ENCODE results near the gene PKIB. TPM values are rescaled to one million over a fixed set of nuclear protein-coding genes. Genes with fewer than 3 reads are reported as not detected.

The PKIB gene
- total and polyA plus RNA-seq, 4 donors: 1.4 to 14.4 (median 2.1) TPM

DNA sequence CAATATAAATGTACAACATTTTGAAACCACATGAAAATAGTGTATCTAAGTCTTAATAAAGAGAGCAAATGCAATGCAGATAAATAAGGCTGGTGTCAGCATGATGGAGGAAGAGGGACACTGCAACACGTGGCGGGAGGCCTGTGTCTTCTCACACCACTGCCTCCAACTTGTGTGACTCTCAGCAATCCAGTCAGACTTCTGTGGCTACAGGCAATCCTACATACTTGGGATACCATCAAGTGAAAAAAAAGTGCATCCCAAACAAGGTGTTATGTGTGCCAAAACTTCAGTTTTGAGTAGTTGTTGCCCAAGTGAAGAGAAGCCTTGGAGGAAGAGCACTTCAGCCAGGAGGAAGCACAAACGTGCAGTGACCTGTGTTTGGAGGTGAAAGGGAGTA lies 68.6 kb downstream of the PKIB start:
- WGBS, 2 donors: 67 to 68% methylated on average over 3 of the region's 3 CpGs
- intact Hi-C loops (cut with DNase I): no loop called here
- ATAC-seq (ENCODE audit: low FRiP score) (no peak), DNase-seq (no peak)
- H3K27ac ChIP-seq (ENCODE audit: low read depth in 1 of 2, low read length in 2 of 2): no peak overlapping the region
- no peaks in the 10 kb centered on the region for H3K9me3 ChIP-seq (ENCODE audit: control insufficient read depth, low read length)
- no peak overlapping the region for H3K4me3 ChIP-seq (ENCODE audit: low read length in 2 of 2)
- H3K27me3 ChIP-seq (ENCODE audit: control insufficient read depth in 1 of 2, insufficient read depth in 2 of 2, low read length in 1 of 2): no peaks in the 10 kb centered on the region
- no peaks in the 10 kb centered on the region for H3K36me3 ChIP-seq (ENCODE audit: control insufficient read depth in 1 of 2, insufficient read depth in 2 of 2, low read length in 1 of 2)
- no peaks in the 10 kb centered on the region for H3K4me1 ChIP-seq (ENCODE audit: control insufficient read depth in 1 of 2, insufficient read depth in 2 of 2, low read length in 2 of 2)

DNA sequence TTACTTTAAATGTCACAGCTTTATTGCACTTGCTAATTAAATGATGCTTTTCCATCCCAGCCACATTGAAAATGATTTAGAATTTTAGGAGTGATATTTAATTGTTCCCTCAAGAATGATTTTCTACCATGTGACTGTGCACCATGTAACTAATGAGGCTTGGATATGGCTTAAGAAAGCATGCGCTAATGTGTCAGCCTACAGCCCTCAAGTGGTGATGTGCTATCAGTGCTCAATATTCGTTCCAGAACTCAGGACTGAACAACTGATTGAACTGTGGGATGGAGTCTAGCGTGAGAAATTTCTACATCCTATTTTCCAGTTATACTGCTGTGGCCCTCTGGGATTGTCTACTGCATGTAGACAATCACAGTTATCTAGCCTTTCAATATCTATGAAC lies 71.5 kb downstream of the PKIB start:
- no peak overlapping the region for H3K4me3 ChIP-seq (ENCODE audit: low read length in 2 of 2)
- H3K9me3 ChIP-seq (ENCODE audit: control insufficient read depth, low read length): no peaks in the 10 kb centered on the region
- no peak overlapping the region for H3K27ac ChIP-seq (ENCODE audit: low read depth in 1 of 2, low read length in 2 of 2)
- H3K27me3 ChIP-seq (ENCODE audit: control insufficient read depth in 1 of 2, insufficient read depth in 2 of 2, low read length in 1 of 2): no peaks in the 10 kb centered on the region
- WGBS, 2 donors: 85 to 87% methylated on average over 3 of the region's 3 CpGs
- DNase-seq (no peak), ATAC-seq (ENCODE audit: low FRiP score) (no peak)
- no peaks in the 10 kb centered on the region for H3K36me3 ChIP-seq (ENCODE audit: control insufficient read depth in 1 of 2, insufficient read depth in 2 of 2, low read length in 1 of 2)
- H3K4me1 ChIP-seq (ENCODE audit: control insufficient read depth in 1 of 2, insufficient read depth in 2 of 2, low read length in 2 of 2): no peaks in the 10 kb centered on the region
- intact Hi-C loops (cut with DNase I): no loop called here

DNA sequence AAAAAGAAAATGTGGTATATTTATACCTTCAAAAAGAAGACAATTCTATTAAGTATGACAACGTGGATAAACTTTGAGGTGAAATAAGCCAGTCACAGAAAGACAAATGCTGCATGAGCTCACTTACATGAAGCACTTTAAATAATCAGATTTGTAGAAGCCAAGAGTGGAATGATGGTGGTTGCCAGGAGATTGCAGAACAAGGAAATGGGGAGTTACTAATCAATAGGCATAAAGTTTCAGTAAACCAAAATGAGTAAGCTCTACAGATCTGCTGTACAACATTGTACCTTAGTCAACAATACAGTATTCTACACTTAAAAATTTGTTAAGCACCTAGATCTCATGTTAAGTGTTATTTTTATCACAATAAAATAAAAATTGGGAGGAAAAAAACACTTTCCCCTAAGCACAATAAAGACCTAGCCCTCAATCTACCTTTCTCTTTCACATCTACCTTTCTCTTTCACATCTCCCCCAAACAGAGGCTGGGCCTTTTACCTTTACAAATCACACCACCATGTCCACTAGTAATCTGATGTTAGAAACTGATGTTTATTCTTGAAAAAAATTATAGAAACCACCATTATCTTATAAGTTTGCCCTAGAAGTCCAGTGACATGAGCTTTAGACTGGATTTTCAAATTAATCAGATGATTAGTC lies 73.9 kb downstream of the PKIB start:
- ATAC-seq (ENCODE audit: low FRiP score) (no peak), DNase-seq (no peak)
- Histone ChIP-seq H3K9me3 (ENCODE audit: control insufficient read depth, low read length) (no peaks in the 10 kb centered on the region), H3K27me3 (ENCODE audit: control insufficient read depth in 1 of 2, insufficient read depth in 2 of 2, low read length in 1 of 2) (no peaks in the 10 kb centered on the region), H3K4me3 (ENCODE audit: low read length in 2 of 2) (no peak overlapping the region), H3K27ac (ENCODE audit: low read depth in 1 of 2, low read length in 2 of 2) (no peak overlapping the region), H3K4me1 (ENCODE audit: control insufficient read depth in 1 of 2, insufficient read depth in 2 of 2, low read length in 2 of 2) (no peaks in the 10 kb centered on the region), H3K36me3 (ENCODE audit: control insufficient read depth in 1 of 2, insufficient read depth in 2 of 2, low read length in 1 of 2) (no peaks in the 10 kb centered on the region)
- 59 to 60% methylated on average over 1 of the region's 1 CpG for WGBS, 2 donors
- intact Hi-C loops (cut with DNase I): no loop called here

DNA sequence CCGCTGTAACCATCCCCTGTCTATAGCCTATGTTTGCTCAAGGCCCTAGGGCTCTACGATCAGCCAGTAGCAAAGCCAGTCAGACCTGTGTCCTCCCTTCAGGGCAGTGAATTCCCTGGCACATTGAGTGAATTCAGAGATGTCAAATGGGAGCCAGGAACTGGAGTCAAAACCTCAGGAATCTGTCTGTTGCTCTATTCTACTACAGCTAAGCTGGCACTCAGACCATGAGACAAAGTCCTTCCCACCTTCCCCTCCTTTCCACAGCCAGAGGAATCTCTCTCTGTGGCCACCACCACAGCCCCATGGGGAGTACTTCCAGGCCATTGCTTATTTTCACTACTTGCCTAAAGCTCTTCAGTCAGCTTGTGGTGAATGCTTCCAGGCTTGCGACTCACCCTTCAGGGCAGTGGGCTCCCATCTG lies 82.0 kb downstream of the PKIB start:
- Histone ChIP-seq H3K4me1 (ENCODE audit: control insufficient read depth in 1 of 2, insufficient read depth in 2 of 2, low read length in 2 of 2) (no peaks in the 10 kb centered on the region), H3K36me3 (ENCODE audit: control insufficient read depth in 1 of 2, insufficient read depth in 2 of 2, low read length in 1 of 2) (no peaks in the 10 kb centered on the region), H3K27ac (ENCODE audit: low read depth in 1 of 2, low read length in 2 of 2) (no peak overlapping the region), H3K27me3 (ENCODE audit: control insufficient read depth in 1 of 2, insufficient read depth in 2 of 2, low read length in 1 of 2) (no peaks in the 10 kb centered on the region), H3K9me3 (ENCODE audit: control insufficient read depth, low read length) (no peaks in the 10 kb centered on the region), H3K4me3 (ENCODE audit: low read length in 2 of 2) (no peak overlapping the region)
- WGBS, 2 donors: 79% methylated on average over 3 of the region's 3 CpGs
- intact Hi-C loops (cut with DNase I): no loop called here
- no peak for DNase-seq
- no peak for ATAC-seq (ENCODE audit: low FRiP score)

DNA sequence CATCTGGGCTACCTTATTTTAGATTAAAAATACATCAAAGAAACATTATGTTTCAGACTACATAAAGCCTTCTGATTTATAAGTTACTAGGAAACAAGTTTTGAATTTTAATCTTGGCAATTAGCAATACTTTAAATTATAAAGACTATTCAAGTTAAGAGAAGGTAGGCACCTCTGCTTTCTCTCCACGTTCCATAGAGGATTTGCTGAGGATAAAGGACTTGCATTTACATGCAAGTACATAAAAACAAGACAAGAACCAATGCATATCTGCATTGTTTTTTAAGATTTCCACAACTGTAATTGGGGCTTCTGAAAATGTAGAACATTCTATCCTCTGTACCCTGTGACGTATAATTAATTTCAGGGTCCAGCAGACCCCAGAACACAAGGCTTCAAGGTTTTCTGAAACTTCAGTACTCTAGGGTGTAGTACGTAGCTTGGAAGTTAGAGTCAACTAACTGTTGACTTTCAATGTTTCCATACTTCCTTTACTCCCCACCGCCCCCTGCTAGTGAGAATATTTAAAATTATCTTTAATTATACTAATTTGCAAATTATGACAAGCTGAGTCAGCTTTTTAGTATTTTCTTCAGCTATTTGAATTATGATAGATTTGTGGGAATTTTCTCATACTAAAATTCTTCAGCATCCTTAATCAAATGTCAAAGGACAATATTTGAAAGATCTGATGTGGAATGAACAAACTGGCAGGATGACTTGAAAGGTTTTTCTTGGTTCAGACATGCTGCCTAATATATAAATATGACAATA lies 82.8 kb downstream of the PKIB start:
- intact Hi-C loops (cut with DNase I): no loop called here
- DNase-seq (no peak), ATAC-seq (ENCODE audit: low FRiP score) (no peak)
- H3K27ac ChIP-seq (ENCODE audit: low read depth in 1 of 2, low read length in 2 of 2): no peak overlapping the region
- no peak overlapping the region for H3K4me3 ChIP-seq (ENCODE audit: low read length in 2 of 2)
- WGBS, 2 donors: 60 to 76% methylated on average over 4 of the region's 4 CpGs
- H3K4me1 ChIP-seq (ENCODE audit: control insufficient read depth in 1 of 2, insufficient read depth in 2 of 2, low read length in 2 of 2): no peaks in the 10 kb centered on the region
- no peaks in the 10 kb centered on the region for H3K27me3 ChIP-seq (ENCODE audit: control insufficient read depth in 1 of 2, insufficient read depth in 2 of 2, low read length in 1 of 2)
- H3K36me3 ChIP-seq (ENCODE audit: control insufficient read depth in 1 of 2, insufficient read depth in 2 of 2, low read length in 1 of 2): no peaks in the 10 kb centered on the region
- no peaks in the 10 kb centered on the region for H3K9me3 ChIP-seq (ENCODE audit: control insufficient read depth, low read length)

DNA sequence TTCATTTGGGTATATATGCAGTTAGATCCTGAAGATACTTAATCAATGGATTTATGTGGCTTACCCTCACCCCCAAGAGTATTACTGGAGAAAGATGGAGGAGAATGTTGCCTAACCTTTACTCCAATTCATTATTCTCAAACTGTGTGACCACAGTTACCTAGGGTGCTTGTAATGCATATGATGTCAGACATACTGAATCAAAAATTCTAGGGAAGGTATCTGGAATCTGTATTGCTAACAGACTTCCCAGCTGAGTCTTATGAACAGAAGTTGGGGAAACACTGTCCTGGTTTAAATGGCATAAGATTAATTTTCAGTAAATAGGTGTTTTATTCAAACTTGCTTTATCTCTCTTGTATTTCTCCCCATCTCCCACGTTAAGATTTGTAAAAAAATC lies 83.9 kb downstream of the PKIB start:
- no peaks in the 10 kb centered on the region for H3K36me3 ChIP-seq (ENCODE audit: control insufficient read depth in 1 of 2, insufficient read depth in 2 of 2, low read length in 1 of 2)

DNA sequence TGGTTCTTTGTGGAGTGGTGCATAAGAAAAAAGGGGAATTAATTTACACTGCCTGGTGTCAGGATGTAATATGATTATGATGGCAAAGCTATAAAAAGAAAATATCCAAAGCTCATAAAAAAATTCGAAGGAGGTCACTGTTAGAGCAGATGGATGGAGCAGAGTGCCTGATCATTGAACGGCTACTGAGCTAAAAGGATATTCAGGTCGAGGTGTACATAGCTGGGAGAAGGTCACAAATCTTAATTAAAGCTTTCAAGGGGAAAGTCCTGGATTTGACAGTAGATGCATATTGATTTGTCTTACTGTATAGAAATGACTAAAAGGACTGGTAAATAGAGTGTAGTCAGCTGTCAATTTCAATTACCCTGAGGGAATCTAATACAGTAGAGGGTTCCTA lies 84.4 kb downstream of the PKIB start:
- H3K27me3 ChIP-seq (ENCODE audit: control insufficient read depth in 1 of 2, insufficient read depth in 2 of 2, low read length in 1 of 2): no peaks in the 10 kb centered on the region
- 49 to 73% methylated on average over 3 of the region's 3 CpGs for WGBS, 2 donors
- H3K9me3 ChIP-seq (ENCODE audit: control insufficient read depth, low read length): no peaks in the 10 kb centered on the region
- no peak overlapping the region for H3K27ac ChIP-seq (ENCODE audit: low read depth in 1 of 2, low read length in 2 of 2)
- no peak overlapping the region for H3K4me3 ChIP-seq (ENCODE audit: low read length in 2 of 2)
- no peak for ATAC-seq (ENCODE audit: low FRiP score)
- no peaks in the 10 kb centered on the region for H3K4me1 ChIP-seq (ENCODE audit: control insufficient read depth in 1 of 2, insufficient read depth in 2 of 2, low read length in 2 of 2)
- DNase-seq: no peak
- intact Hi-C loops (cut with DNase I): no loop called here
- no peaks in the 10 kb centered on the region for H3K36me3 ChIP-seq (ENCODE audit: control insufficient read depth in 1 of 2, insufficient read depth in 2 of 2, low read length in 1 of 2)

More for the DNA sequence above, 83.9 kb downstream of the PKIB start:
- Histone ChIP-seq H3K4me1 (ENCODE audit: control insufficient read depth in 1 of 2, insufficient read depth in 2 of 2, low read length in 2 of 2) (no peaks in the 10 kb centered on the region), H3K27ac (ENCODE audit: low read depth in 1 of 2, low read length in 2 of 2) (no peak overlapping the region), H3K27me3 (ENCODE audit: control insufficient read depth in 1 of 2, insufficient read depth in 2 of 2, low read length in 1 of 2) (no peaks in the 10 kb centered on the region), H3K4me3 (ENCODE audit: low read length in 2 of 2) (no peak overlapping the region), H3K9me3 (ENCODE audit: control insufficient read depth, low read length) (no peaks in the 10 kb centered on the region)
- no peak for DNase-seq
- intact Hi-C loops (cut with DNase I): no loop called here
- 59 to 80% methylated on average over 1 of the region's 1 CpG for WGBS, 2 donors
- ATAC-seq (ENCODE audit: low FRiP score): no peak

DNA sequence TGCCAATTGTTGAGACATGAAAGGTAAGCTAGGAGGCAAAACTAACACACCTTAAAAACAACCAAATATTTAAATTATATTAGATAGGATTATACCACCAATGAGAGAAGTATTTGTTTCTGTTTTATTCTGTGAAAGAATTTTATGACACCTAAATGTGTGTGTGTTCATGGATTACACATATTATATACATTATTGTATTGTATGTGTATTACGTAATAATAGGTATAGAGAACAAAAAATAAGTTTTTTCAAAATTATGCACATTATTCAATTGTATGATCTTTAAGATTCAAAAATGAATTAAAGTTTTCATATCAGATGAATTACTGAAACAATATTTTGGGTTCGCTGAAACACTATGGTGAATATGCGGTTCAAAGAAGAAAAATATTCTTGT lies 85.0 kb downstream of the PKIB start:
- no peak for DNase-seq
- ATAC-seq (ENCODE audit: low FRiP score): no peak

DNA sequence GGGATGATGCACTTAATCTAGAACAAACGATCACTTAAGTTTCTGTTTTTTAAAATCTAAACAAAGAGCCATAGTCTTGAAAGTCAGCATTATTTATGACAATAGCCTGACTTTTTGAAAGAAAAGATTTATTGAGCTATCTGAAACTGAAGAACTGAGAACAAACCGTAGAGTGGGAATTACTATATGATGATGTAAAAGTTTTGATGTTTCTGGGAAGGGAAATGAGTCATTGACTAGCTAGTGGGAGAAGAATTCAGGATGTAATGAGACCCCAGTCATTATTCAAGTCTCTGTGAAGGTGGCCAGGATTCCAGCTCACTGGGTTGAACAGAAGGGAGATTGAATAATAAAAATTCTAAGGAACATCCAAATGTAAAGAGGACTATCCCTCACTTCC lies 85.9 kb downstream of the PKIB start:
- intact Hi-C loops (cut with DNase I): no loop called here
- Histone ChIP-seq H3K27ac (ENCODE audit: low read depth in 1 of 2, low read length in 2 of 2) (no peak overlapping the region), H3K36me3 (ENCODE audit: control insufficient read depth in 1 of 2, insufficient read depth in 2 of 2, low read length in 1 of 2) (no peaks in the 10 kb centered on the region), H3K4me1 (ENCODE audit: control insufficient read depth in 1 of 2, insufficient read depth in 2 of 2, low read length in 2 of 2) (no peaks in the 10 kb centered on the region), H3K9me3 (ENCODE audit: control insufficient read depth, low read length) (no peaks in the 10 kb centered on the region), H3K27me3 (ENCODE audit: control insufficient read depth in 1 of 2, insufficient read depth in 2 of 2, low read length in 1 of 2) (no peaks in the 10 kb centered on the region), H3K4me3 (ENCODE audit: low read length in 2 of 2) (no peak overlapping the region)
- DNase-seq (no peak), ATAC-seq (ENCODE audit: low FRiP score) (no peak)
- WGBS, 2 donors: 10 to 13% methylated on average over 2 of the region's 2 CpGs

More for the DNA sequence above, 85.0 kb downstream of the PKIB start:
- no peak overlapping the region for H3K27ac ChIP-seq (ENCODE audit: low read depth in 1 of 2, low read length in 2 of 2)
- H3K36me3 ChIP-seq (ENCODE audit: control insufficient read depth in 1 of 2, insufficient read depth in 2 of 2, low read length in 1 of 2): no peaks in the 10 kb centered on the region
- H3K9me3 ChIP-seq (ENCODE audit: control insufficient read depth, low read length): no peaks in the 10 kb centered on the region
- intact Hi-C loops (cut with DNase I): no loop called here
- H3K4me1 ChIP-seq (ENCODE audit: control insufficient read depth in 1 of 2, insufficient read depth in 2 of 2, low read length in 2 of 2): no peaks in the 10 kb centered on the region
- no peak overlapping the region for H3K4me3 ChIP-seq (ENCODE audit: low read length in 2 of 2)
- no peaks in the 10 kb centered on the region for H3K27me3 ChIP-seq (ENCODE audit: control insufficient read depth in 1 of 2, insufficient read depth in 2 of 2, low read length in 1 of 2)
- WGBS, 2 donors: 59 to 89% methylated on average over 3 of the region's 3 CpGs

Measured in aorta (tissue), 5 donors.